HG02642 (cell line): Measurements from ENCODE around the gene LSR.

ENCODE experiments used
- ATAC-seq: cut with Tn5 transposase; IDR thresholded peaks from one replicate; pipeline ENCODE4 v1.9.1; 2021; ENCODE audit warnings: mild to moderate bottlenecking; ENCODE audit not compliant: unreplicated experiment, poor library complexity

The LSR gene

DNA sequence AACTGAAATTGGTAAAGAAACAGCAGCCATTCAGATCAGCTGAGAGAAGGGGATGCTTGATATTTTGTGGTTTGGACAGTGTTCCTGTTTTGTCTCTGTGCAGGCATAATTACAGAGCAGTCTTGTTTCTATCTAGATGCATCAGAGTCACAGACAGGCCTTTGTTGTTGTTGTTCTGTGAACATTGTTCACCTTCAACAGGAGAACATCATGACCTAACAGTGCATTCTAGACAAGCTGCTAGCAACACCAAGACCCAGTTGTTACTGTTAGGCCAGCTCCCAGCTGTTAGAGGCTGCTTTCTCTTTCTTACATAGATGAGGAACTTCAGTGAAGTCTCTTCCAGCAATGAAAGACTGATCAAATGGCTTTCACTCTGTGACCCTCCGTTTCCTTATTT is 8.5 kb upstream of the LSR start:
- ATAC-seq, result no peak

DNA sequence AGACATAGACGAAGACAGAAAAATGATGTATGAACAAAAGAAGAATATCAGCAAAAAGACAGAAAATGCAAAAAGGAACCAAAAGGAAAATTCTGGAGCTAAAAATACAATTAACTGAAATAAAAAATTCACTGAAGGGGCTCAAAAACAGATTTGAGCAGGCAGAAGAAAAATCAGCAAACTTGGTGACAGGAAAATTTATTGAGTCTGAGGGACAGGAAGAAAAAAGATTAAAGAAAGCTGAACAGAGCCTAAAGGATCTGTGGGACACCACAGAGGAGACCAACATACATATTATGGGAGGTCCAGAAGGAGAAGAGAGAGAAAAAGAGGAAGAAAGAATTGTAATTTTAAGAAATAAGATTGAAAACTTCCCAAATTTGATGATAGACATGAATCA is 7.4 kb upstream of the LSR start:
- no peak for ATAC-seq

DNA sequence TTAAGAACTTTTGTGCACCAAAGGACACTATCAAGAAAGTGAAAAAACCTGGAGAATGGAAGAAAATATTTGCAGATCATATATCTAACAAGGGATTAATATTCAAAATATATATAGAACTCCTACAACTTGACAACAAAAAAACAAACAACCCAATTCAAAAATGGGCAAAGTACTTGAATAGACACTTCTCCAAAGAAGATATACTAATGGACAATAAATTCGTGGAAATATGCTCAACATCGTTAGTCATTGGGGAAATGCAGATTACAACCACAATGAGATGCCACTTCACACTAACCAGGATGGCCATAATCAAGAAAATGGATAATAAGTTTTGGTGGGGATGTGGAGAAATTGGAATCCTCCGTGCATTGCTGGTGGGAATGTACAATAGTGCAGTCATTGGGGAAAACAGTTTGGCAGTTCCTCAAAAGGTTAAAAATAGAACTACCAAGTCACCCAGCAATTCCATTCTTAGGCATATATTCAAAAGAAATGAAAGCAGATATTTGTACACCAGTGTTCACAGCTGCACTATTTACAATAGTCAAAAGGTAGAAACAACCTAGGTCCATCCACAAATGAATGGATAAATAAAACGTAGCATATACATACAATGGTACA is 2.2 kb upstream of the LSR start:
- no peak for ATAC-seq

DNA sequence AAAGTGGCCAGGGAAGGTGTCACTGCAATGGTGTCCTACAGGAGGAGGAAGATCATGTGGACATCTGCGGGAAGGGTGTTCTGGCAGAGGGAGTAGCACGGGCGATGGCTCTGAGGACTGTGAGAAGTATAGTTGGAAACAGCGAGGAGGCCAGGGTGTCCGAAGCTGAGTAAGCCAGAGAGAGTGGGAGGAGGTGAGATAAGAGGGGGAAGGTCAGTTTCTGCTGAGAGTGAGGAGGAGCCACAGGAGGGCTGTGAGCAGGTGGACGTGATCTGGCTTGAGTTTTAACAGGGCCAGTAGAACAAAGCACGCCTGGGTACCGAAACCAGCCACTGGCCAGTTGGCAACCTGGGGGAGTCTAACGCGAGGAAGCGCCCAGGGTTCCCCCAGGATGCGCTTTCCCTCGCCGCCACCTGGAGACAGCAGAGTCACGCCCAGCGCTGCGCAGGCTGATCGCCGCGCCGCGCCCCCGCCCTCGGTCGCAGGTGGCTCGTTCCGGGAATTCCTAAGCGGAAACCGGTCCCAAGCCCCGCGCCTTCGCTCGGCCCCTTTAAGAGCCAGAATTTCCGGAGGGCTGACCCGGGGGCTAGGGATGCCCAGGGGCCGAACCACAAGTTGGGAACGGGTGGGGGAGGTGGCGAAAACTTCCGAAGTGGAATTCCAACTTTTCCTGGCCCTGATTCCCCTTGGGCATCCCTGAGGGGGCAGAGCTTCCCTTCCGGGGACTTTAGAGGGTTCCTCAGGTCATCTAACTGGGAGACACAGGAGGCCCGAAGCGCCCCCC is 1.1 kb upstream of the LSR start:
- peak; percentile 47 for ATAC-seq

DNA sequence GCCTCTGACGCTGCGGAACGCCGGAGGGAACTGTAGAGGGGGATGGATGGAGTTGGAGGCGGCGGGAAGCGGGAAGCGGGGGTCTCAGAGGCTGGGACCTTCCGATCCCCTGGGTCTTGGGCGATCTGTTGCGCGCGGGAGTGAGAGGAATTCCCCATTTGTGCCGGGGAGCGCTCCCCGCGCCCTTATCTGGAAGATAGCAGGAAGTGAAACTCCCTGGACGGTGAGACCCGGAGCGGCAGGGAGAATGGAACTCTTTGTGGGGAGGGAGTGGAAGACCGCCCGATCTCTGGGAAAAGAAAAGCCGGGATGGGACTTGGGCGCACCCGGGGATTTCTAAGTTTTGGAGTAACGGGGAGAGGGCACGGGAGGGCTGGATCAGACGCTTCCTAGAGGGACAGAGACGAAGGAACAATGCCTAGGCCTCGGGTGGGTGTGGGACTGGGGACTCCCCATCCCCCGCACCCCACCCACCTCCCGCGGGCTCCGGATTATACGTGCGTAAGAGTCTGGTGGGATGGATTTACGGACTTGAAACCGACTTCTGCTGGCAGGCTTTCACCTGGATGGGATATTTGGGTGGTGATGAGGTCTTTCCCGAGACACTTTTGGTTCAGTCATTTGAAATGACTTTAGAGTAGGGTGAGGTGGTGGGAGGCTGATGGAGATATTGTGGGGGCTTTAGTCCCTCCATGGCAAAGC is 495 bp downstream of the LSR start:
- no peak for ATAC-seq

DNA sequence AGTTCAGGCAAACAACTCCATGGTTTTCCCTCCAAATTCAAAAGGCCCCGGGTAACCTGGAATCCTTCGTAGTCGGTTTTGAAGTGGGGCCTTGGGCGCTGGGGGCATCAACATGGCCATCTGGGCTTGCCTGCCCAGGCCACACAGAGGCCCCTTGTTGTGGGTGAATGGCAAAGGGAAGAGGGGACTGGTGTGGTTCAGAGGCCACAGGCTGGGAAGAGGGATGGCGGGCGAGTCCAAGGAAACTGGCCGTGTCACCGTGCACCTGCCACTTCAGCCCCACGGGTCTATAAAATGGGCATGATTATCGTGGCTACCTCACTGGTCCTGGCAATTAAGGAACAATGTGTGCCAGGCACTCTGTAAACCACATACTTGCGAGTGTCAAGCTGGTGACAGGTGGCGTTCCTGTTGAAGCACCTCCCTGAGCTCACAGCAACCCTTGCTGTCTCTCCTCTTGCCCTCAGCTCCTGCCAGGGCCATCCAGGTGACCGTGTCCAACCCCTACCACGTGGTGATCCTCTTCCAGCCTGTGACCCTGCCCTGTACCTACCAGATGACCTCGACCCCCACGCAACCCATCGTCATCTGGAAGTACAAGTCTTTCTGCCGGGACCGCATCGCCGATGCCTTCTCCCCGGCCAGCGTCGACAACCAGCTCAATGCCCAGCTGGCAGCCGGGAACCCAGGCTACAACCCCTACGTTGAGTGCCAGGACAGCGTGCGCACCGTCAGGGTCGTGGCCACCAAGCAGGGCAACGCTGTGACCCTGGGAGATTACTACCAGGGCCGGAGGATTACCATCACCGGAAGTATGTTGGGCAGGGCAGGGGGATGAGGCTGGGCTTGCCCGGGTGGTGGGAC is 1.3 kb downstream of the LSR start:
- ATAC-seq, result no peak

DNA sequence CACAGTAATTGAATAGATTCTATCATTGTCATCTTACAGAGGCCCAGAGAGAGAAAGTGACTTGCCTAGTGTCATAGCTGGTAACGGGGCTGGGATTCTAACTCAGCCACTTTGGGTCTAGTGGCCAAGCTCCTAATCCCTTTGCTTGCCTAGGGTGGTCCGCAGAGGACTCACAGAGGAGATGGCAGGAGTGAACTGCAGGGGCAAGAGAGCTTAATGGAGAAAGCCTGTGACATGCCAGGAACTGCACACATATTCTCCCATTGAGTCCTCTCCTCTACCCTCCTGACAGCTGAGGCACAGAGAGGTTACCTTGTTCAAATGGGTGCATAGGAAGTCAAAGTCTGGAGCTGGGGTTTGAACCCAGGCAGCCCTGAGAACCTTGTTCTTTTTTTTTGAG is 2.7 kb downstream of the LSR start:
- ATAC-seq, result no peak

DNA sequence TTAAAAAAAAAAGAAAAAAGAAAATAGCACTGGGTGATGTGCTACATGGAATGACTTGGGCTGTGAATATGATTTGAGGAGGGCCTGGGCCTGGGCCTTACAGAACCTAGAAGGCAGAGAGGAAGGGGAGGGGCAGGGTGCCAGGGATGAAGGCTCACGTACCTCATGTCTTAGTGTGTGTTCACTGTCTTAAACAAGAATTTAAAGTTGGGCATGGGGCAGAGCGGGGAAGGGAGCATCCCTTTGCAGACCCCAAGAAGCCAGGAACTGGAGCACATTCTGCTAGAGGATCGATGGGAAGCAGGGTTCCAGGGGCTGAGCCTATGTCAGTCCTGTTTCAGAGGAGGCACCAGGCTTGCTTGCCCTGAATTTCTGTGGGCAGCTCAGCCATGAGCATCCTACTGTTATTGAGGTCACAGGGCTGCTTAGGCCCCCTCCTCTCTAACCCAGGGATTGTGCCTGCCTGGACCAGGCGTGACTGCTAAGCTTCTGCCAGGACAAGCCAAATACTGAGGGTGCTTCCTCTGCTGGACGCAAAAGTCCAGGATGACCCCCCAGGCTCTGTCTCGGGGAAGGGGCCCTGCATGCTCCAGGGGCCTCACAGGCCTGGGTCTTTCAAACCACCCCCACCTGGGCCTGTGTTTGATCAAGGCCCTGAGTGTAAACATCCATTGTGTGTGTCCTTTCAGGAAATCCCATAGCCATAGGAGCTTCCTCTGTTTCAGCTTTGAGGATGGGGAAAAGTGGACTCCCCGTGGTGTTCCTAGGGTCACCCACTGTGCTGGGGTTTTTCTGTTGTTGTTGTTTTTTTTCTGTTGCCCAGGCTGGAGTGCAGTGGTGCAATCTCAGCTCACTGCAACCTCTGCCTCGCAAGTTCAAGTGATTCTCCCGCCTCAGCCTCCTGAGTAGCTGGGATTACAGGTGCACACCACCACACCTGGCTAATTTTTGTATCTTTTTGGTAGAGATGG is 4.8 kb downstream of the LSR start:
- ATAC-seq, result no peak

DNA sequence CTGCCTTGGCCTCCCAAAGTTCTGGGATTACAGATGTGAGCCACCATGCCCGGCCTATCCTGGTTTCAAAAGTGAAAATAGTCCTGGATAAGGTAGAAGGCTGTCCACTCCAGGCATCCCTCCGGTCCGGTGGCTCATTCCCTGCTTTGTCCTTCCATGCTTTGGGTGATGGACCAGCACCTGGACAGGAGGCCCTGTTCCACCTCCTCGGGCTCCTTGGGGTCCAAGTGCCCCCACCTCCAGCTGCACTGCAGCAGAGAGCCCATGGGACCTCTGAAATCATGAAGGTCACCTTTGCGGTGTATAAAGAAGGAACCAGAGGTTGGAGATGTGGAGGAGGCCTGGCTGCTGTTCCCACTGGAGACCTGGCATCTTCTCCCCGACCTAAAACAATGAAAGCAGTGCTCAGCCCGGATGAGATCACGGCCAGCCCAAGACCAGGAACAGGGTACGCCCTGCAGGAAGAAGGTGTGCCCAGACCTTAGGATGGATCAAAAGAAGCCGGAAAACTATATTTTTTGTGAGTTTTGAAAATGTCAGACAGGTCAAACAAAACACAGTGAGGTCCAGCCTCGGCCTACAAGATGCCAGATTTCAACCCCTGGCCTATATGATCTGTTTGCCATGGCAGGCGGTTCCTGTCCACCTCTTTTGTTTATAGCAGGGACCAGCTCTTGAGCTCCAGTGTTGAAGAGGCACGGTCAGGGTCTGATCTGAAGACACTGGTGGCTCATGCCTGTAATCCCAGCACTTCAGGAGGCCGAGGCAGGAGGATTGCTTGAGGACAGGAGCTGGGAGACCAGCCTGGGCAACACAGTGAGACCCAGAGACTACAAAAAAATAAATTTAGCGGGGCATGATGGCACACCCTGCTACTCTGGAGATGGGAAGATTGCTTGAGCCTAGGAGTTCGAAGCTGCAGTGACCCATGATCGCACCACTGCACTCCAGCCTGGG is 5.8 kb downstream of the LSR start:
- no peak for ATAC-seq

DNA sequence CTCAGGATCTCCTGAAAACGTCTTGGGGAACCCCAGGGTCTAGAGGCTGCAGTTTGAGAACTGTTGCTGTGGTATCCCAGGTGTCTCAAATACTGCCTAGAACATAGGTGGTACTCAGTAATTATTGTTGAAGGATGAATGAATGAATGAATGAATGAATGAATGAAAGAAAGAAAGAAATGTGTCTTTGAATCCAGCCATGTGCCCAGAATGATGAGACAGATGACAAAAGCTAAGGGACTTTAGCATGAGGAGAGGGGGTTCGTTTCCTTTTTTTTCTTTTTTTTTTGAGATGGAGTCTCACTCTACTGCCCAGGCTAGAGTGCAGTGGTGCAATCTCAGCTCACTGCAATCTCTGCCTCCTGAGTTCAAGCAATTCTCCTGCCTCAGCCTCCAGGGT is 7.8 kb downstream of the LSR start:
- ATAC-seq, result no peak

DNA sequence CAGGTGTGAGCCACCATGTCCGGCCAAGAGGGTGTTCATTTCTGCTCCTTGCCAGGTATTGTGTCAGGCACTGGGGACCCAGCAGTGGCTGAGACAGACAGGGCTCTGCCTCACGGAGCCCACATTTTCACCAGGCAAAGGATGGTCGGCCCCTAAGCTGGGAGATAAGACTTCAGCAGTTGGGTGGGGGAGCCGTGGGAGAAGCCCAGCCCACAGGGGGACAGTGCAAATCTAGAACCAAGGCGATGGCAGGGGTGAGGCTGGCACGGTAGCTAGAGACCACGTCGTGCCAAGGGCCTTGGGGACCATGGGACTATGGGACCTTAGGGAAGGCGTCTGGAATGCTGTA is 8.3 kb downstream of the LSR start:
- no peak for ATAC-seq

DNA sequence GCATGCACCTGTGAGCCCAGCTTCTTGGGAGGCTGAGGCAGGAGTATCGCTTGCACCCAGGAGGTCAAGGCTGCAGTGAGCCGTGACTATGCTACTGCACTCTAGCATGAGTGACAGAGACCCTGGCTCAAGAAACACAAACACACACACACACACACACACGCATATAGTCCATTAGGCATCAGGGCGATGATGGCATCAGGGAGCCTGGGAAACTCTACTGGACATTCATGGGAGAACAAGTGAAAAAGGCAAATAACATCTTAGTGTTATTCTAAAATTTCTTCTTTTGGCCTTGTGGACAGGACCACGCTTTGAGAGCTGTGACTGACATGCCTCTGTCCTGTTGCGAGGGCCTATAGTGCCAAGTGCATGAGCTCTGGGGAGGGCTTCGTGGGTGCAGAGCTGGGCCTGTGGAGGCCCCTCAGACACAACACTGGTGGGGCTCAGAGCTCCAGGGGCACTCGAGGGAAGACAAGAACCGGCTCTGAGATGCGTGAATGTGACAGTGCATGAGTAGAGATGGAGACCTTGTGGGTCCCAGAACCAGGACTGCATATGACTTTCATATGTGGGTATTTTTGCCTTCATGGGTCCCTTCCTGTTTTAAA is 12.0 kb downstream of the LSR start:
- ATAC-seq, result no peak

DNA sequence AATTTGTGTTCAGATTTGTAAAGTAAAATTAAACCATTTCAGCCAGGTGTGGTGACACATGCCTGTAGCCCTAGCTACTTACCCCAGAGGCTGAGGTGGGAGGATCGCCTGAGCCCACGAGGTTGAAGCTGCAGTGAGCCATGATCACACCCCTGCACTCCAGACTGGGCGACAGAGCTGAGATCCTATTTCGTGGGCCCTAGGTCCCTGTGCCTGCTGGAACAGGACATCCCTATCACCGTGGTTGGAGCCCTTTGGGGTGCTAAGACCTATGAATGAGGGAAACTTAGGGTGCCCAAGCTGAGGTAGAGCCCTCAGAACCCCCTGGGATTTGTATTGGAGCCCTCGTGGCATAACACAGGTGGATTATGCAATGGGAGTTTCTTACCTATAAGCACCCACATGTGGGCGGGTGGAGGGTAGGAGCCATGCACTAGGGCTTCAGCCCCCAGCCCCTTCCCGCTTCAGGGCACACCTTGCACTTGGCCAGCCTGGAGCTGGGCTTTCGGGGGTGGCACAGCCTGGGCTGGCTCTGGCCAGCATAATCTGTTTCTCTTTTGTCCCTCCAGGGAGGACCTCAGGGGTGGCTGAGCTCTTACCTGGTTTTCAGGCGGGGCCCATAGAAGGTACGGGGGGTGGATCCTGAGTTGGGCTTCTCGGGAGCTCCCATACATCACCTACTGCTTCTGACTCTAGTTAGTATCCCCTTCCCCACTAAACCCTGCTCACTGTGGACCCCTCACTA is 12.7 kb downstream of the LSR start:
- no peak for ATAC-seq

DNA sequence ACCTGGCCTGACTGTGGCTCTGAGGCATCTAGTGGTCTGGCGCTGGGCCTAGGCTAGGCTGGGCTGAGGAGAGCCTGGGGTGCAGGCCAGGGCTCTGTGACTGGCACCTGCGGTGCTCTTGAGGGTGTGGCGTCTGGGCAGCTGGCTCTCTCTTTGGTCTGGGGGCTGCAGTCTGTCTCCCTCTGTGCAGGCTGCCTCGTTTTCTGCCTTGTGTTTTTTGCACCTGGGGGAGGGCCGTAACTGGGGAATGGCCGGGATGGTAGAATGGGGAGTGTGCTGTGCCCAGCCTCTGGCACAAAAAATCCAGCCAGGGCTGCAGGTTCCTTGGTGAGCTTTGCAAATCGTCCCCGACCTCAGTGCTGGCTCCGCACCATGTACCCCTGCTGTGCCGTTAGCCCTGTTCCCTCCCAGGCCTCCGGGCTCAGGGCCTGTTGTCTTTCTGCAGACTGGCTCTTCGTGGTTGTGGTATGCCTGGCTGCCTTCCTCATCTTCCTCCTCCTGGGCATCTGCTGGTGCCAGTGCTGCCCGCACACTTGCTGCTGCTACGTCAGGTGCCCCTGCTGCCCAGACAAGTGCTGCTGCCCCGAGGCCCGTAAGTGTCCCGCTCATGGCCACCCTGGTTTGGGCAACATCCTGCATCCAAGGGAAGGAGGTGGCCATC is 13.4 kb downstream of the LSR start:
- no peak for ATAC-seq

DNA sequence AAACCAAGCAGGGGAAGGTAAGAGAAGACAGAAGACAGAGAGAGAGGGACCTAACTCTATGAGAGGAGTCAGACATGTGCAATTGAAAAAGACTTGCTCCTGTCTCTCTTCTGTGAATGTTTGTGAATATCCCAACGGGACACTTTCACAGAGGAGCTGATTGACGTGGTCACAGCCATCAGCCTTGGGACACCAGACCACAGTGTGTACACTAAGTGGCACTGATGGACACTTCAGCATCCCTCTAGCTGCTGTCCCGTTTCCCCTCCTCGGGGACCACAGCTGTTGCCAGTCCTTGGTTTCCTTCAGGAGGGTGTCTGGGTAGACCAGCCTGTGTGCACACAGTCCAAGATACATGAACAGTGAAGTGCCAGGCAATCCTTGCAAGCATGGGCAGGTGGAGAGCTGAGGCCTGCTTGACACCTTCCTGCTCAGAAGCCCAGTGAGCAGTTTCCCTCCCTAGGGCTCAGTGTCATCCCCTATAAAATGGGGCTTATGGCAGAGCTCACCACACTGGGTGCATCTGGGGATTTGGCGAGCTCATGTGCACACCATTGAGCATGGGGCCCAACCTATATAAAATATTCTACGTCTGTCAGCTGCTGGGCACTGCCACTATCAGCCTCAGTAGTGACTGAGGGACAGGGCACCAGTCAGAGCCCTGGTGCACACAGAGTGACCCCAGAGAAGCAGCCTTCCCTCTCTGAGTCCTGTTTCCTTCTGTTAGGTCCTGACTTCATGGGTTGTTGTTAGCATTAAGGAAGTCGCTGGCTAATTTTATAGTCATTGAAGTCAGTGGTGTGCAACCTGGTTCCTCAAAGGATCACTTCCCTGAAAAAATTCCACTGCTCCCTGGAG is 15.7 kb downstream of the LSR start:
- no peak for ATAC-seq
